Neural cell (in vitro differentiated cells): ENCODE data around the gene APBA2. TPM values are rescaled to one million over a fixed set of nuclear protein-coding genes. Genes with fewer than 3 reads are reported as not detected.

Experiments used
- H2AFZ ChIP-seq: fragments of 200-600, 300-800 bp; sonication (generic), shearing (Covaris generic); 2 replicates; pipeline ENCODE4 v1.6.0; 2014; ENCODE audit warnings: low read depth, mild to moderate bottlenecking, antibody characterized with exemption, low read length, moderate library complexity
- H3F3A ChIP-seq: fragments of 200-600 bp; shearing (Covaris generic); 2 replicates; pipeline ENCODE4 v1.6.1; 2016; ENCODE audit warnings: mild to moderate bottlenecking, moderate library complexity, mixed read lengths, antibody characterized with exemption, low read length; ENCODE audit not compliant: insufficient read depth, poor library complexity, severe bottlenecking
- H3K27ac ChIP-seq: fragments of 200-600, 300-800 bp; sonication (generic), shearing (Covaris generic); 2 replicates; pipeline ENCODE4 v1.5.1; 2014; ENCODE audit warnings: mild to moderate bottlenecking, low read length, moderate library complexity
- H3K27me3 ChIP-seq: fragments of 300-800, 200-600 bp; sonication (generic), shearing (Covaris generic); 2 replicates; pipeline ENCODE4 v1.6.0; 2014; ENCODE audit warnings: mild to moderate bottlenecking, low read depth, low read length, moderate library complexity; ENCODE audit not compliant: insufficient read depth
- H3K36me3 ChIP-seq: fragments of 300-800, 200-600 bp; sonication (generic), shearing (Covaris generic); 2 replicates; pipeline ENCODE4 v1.5.1; 2014; ENCODE audit warnings: mild to moderate bottlenecking, antibody characterized with exemption, low read length, moderate library complexity; ENCODE audit not compliant: insufficient read depth
- H3K4me2 ChIP-seq: fragments of 300-800, 200-600 bp; sonication (generic), shearing (Covaris generic); 2 replicates; pipeline ENCODE4 v1.6.0; 2014; ENCODE audit warnings: mild to moderate bottlenecking, low read length
- H3K4me3 ChIP-seq: fragments of 300-800, 200-600 bp; sonication (generic), shearing (Covaris generic); 2 replicates; pipeline ENCODE4 v1.5.1; 2014; ENCODE audit warnings: mild to moderate bottlenecking, low read length, moderate library complexity
- H3K79me2 ChIP-seq: fragments of 200-600 bp; shearing (Covaris generic); replicated peaks from 2 replicates; pipeline ENCODE4 v1.6.0; 2014; ENCODE audit warnings: mild to moderate bottlenecking, low read length, moderate library complexity; ENCODE audit not compliant: insufficient read depth
- H3K9ac ChIP-seq: fragments of 300-800, 200-600 bp; sonication (generic), shearing (Covaris generic); 2 replicates; pipeline ENCODE4 v1.6.1; 2016; ENCODE audit warnings: mild to moderate bottlenecking, low read length, mixed read lengths
- H3K9me2 ChIP-seq: fragments of 200-600 bp; shearing (Covaris generic); 2 replicates; pipeline ENCODE4 v1.6.1; 2016; ENCODE audit warnings: mild to moderate bottlenecking, low read length, mixed read lengths; ENCODE audit not compliant: insufficient read depth
- H3K9me3 ChIP-seq: fragments of 200-600, 300-800 bp; sonication (generic), shearing (Covaris generic); 2 replicates; pipeline ENCODE4 v1.6.1; 2016; ENCODE audit warnings: mild to moderate bottlenecking, mixed run types, low read length, moderate library complexity, mixed read lengths
- H4K20me1 ChIP-seq: fragments of 200-600 bp; shearing (Covaris generic); 2 replicates; pipeline ENCODE4 v1.6.1; 2016; ENCODE audit warnings: mild to moderate bottlenecking, mixed run types; ENCODE audit not compliant: insufficient read depth
- EP300 ChIP-seq: fragments of 450-650 bp; conservative IDR thresholded peaks from 2 replicates; pipeline ENCODE4 v1.6.1; 2014; ENCODE audit warnings: antibody characterized with exemption, mild to moderate bottlenecking, moderate library complexity; ENCODE audit not compliant: poor library complexity, severe bottlenecking
- EZH2 ChIP-seq: fragments of 200-600, 300-800 bp; shearing (Covaris generic), sonication (generic); IDR thresholded peaks from 2 replicates; pipeline ENCODE4 v1.6.1; 2014; ENCODE audit warnings: antibody characterized with exemption, low read length, borderline replicate concordance, mild to moderate bottlenecking; ENCODE audit not compliant: insufficient read depth, poor library complexity, severe bottlenecking
- MXI1 ChIP-seq: fragments of 450-650 bp; conservative IDR thresholded peaks from 2 replicates; pipeline ENCODE4 v1.6.1; 2014; ENCODE audit warnings: antibody characterized with exemption, mild to moderate bottlenecking; ENCODE audit not compliant: poor library complexity, severe bottlenecking
- POLR2AphosphoS5 ChIP-seq: IDR thresholded peaks from 2 replicates; pipeline ENCODE4 v1.6.1; 2012
- RAD21 ChIP-seq: fragments of 450-650 bp; conservative IDR thresholded peaks from 2 replicates; pipeline ENCODE4 v1.6.1; 2014; ENCODE audit warnings: antibody characterized with exemption, mild to moderate bottlenecking, moderate library complexity
- SMC3 ChIP-seq: fragments of 450-650 bp; conservative IDR thresholded peaks from 2 replicates; pipeline ENCODE4 v1.6.1; 2014; ENCODE audit warnings: antibody characterized with exemption, mild to moderate bottlenecking, moderate library complexity; ENCODE audit not compliant: poor library complexity
- TAF1 ChIP-seq: IDR thresholded peaks from 2 replicates; pipeline ENCODE4 v1.6.1; 2012; ENCODE audit warnings: low read depth
- polyA plus RNA-seq: library from polyadenylated mRNA; depleted of rRNA; stranded (reverse); fragments of >200 nt; gene quantifications from 2 replicates; pipeline ENCODE4 v1.2.3, GENCODE V29; 2014
- TF ChIP-seq, protein P1 (sequence below): fragments of 450-650 bp; IDR thresholded peaks from 2 replicates; pipeline ENCODE4 v1.5.1; 2014; ENCODE audit warnings: antibody characterized with exemption, mild to moderate bottlenecking, moderate library complexity; ENCODE audit not compliant: poor library complexity, severe bottlenecking
- TF ChIP-seq, protein P2 (sequence below): IDR thresholded peaks from 2 replicates; pipeline ENCODE4 v1.6.1; 2012; ENCODE audit warnings: borderline replicate concordance

APBA2 gene
- polyA plus RNA-seq, 1 donor from 2014 or later = 134 TPM

DNA sequence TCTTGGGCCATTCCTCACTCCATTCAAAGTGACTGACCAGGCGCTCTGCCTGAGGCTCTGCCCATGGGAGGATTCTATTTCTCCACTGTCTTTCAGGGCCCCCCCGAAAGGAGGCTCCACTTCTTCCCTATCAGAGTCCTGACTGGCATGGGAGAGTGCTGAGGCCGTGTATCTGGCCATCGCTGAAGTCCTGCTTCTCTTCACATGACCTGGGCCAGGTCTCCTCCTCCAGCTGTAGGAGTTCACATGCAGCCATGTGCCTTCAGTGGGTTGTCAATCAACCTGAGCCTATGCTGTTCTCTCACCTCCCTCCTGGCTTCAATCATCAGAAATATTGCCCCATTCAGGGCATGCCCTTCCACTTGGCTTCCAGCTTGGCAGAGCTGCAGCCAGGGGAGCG, 12.8 kb upstream of the APBA2 start:
- TF ChIP-seq EZH2 (no peak), POLR2AphosphoS5 (no peak), TAF1 (no peak), SMC3 (no peak), EP300 (no peak), MXI1 (no peak), RAD21 (no peak)
- TF ChIP-seq, protein P1, sequence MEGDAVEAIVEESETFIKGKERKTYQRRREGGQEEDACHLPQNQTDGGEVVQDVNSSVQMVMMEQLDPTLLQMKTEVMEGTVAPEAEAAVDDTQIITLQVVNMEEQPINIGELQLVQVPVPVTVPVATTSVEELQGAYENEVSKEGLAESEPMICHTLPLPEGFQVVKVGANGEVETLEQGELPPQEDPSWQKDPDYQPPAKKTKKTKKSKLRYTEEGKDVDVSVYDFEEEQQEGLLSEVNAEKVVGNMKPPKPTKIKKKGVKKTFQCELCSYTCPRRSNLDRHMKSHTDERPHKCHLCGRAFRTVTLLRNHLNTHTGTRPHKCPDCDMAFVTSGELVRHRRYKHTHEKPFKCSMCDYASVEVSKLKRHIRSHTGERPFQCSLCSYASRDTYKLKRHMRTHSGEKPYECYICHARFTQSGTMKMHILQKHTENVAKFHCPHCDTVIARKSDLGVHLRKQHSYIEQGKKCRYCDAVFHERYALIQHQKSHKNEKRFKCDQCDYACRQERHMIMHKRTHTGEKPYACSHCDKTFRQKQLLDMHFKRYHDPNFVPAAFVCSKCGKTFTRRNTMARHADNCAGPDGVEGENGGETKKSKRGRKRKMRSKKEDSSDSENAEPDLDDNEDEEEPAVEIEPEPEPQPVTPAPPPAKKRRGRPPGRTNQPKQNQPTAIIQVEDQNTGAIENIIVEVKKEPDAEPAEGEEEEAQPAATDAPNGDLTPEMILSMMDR = no peak
- TF ChIP-seq, protein P2, sequence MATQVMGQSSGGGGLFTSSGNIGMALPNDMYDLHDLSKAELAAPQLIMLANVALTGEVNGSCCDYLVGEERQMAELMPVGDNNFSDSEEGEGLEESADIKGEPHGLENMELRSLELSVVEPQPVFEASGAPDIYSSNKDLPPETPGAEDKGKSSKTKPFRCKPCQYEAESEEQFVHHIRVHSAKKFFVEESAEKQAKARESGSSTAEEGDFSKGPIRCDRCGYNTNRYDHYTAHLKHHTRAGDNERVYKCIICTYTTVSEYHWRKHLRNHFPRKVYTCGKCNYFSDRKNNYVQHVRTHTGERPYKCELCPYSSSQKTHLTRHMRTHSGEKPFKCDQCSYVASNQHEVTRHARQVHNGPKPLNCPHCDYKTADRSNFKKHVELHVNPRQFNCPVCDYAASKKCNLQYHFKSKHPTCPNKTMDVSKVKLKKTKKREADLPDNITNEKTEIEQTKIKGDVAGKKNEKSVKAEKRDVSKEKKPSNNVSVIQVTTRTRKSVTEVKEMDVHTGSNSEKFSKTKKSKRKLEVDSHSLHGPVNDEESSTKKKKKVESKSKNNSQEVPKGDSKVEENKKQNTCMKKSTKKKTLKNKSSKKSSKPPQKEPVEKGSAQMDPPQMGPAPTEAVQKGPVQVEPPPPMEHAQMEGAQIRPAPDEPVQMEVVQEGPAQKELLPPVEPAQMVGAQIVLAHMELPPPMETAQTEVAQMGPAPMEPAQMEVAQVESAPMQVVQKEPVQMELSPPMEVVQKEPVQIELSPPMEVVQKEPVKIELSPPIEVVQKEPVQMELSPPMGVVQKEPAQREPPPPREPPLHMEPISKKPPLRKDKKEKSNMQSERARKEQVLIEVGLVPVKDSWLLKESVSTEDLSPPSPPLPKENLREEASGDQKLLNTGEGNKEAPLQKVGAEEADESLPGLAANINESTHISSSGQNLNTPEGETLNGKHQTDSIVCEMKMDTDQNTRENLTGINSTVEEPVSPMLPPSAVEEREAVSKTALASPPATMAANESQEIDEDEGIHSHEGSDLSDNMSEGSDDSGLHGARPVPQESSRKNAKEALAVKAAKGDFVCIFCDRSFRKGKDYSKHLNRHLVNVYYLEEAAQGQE = no peak
- no peak overlapping the region for H3K27ac ChIP-seq

DNA sequence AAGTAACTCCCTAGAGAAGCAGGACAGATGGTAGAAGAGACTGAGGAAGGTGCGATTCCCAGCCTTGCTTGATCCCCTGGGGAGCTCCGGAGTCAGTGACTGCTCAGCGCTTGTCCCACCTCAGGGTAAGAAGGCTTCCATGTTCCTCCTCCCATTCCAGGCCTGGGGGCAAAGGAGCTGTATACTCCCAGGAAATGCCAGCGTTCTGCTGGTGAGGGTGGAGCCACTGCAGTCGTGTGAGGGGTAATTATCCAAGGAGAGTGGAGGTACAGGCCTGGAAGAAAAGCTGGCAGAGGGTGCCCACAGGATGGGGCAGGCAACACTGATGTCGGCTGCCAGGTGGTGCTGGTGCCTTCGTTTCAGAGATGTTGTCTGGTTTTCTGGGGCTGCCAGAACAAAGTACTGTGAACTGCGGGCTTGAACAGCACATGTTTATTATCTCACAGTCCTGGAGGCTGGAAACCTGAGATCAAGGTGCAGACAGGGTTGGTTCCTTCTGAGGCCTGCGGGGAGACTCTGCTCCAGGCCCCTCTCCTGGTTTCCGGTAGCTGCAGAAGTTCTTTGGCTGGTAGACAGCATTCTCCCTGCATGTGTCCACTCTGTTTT, 12.1 kb upstream of the APBA2 start:
- Histone ChIP-seq H3K4me3 (no peak overlapping the region), H3K27ac (no peak overlapping the region), H3K9ac (no peak overlapping the region), H3K9me3 (no peaks in the 10 kb centered on the region), H3K9me2 (no peaks in the 10 kb centered on the region), H4K20me1 (no peaks in the 10 kb centered on the region), H2AFZ (no peak overlapping the region), H3K79me2 (no peaks in the 10 kb centered on the region), H3K27me3 (no peaks in the 10 kb centered on the region), H3K4me2 (no peak overlapping the region), H3F3A (no peaks in the 10 kb centered on the region), H3K36me3 (no peaks in the 10 kb centered on the region)
- TF ChIP-seq MXI1 (no peak), POLR2AphosphoS5 (no peak), TAF1 (no peak), EZH2 (no peak), EP300 (no peak), SMC3 (no peak), RAD21 (no peak)
- TF ChIP-seq, protein P2 = no peak
- TF ChIP-seq, protein P1 = no peak

More for the DNA sequence above, 12.8 kb upstream of the APBA2 start:
- H3K27me3 ChIP-seq = no peaks in the 10 kb centered on the region
- H2AFZ ChIP-seq = no peak overlapping the region
- H3K9ac ChIP-seq = no peak overlapping the region
- no peaks in the 10 kb centered on the region for H3K9me3 ChIP-seq
- no peaks in the 10 kb centered on the region for H3F3A ChIP-seq
- no peaks in the 10 kb centered on the region for H4K20me1 ChIP-seq
- H3K9me2 ChIP-seq = no peaks in the 10 kb centered on the region
- no peaks in the 10 kb centered on the region for H3K36me3 ChIP-seq
- no peak overlapping the region for H3K4me2 ChIP-seq
- H3K4me3 ChIP-seq = no peak overlapping the region
- no peaks in the 10 kb centered on the region for H3K79me2 ChIP-seq
